A549 (cell line): Measurements from ENCODE around the gene CBFB. TPM values are rescaled to one million over a fixed set of nuclear protein-coding genes. Genes with fewer than 3 reads are reported as not detected.

Source experiments
- ATAC-seq, 2 experiments: fragments of 200-7000 bp in 1 of 2; fragments of >200 bp in 1 of 2; cut with Nextera tagmentation in 1 of 2; cut with Tn5 transposase in 1 of 2; 3 replicates each; pipeline versions ENCODE4 v1.8.0 to v1.9.1; 2018 to 2020; ENCODE audit warnings: mild to moderate bottlenecking in 1 of 2, moderate library complexity in 1 of 2
- CTCF ChIA-PET: fragments of 300-600 bp; sonication (Branson Sonifier 250); formaldehyde crosslinking; extraction: SDS; loops from one replicate; lab custom pipeline; 2021; ENCODE audit warnings: antibody characterized with exemption, inconsistent platforms; lab: Yijun Ruan, JAX
- POLR2A ChIA-PET: fragments of 350-600 bp; formaldehyde crosslinking; extraction: SDS; loops from one replicate; lab custom pipeline; 2021; ENCODE audit warnings: antibody characterized with exemption, inconsistent platforms; lab: Yijun Ruan, JAX
- DNase-seq, 2 experiments: peaks; one replicate each; pipeline versions ENCODE4 v3.0.0 to v3.0.0-alpha.2; 2011 to 2016; ENCODE audit warnings: low read depth in 1 of 2, low spot score in 1 of 2
- FAIRE-seq: peaks from 2 replicates; lab custom pipeline; 2011; peaks lifted over from hg19 to GRCh38; lab: Jason Lieb, UNC
- H3K27ac ChIP-seq, 2 experiments: fragments of >200 bp; sonication (Bioruptor Twin); formaldehyde crosslinking; 3 replicates each; pipeline ENCODE4 v1.5.1; 2016 to 2017
- H3K4me1 ChIP-seq: fragments of >200 bp; sonication (Bioruptor Twin); formaldehyde crosslinking; 3 replicates; pipeline ENCODE4 v1.6.1; 2016
- H3K4me2 ChIP-seq: fragments of >200 bp; sonication (Bioruptor Twin); formaldehyde crosslinking; 3 replicates; pipeline ENCODE4 v1.6.1; 2016
- H3K4me3 ChIP-seq: fragments of >200 bp; sonication (Bioruptor Twin); formaldehyde crosslinking; 3 replicates; pipeline ENCODE4 v1.5.1; 2016
- H3K9me3 ChIP-seq: fragments of >200 bp; sonication (Bioruptor Twin); formaldehyde crosslinking; 3 replicates; pipeline ENCODE4 v1.6.1; 2016
- ATOH8 ChIP-seq: fragments of 250-450 bp; sonication (Bioruptor Pico); IDR thresholded peaks from 2 replicates; pipeline ENCODE4 v1.5.0; 2020; ENCODE audit warnings: low read depth, mild to moderate bottlenecking, moderate library complexity
- CEBPB ChIP-seq, 2 experiments: fragments of >200 bp in 1 of 2; sonication (Bioruptor Twin) in 1 of 2; formaldehyde crosslinking in 1 of 2; IDR thresholded peaks; 2 replicates each; pipeline ENCODE4 v1.6.1; 2012 to 2016
- CHD2 ChIP-seq: fragments of 150-350 bp; IDR thresholded peaks from 2 replicates; pipeline ENCODE4 v1.6.1; 2014; ENCODE audit warnings: low read length; ENCODE audit not compliant: partially characterized antibody
- CTCF ChIP-seq: fragments of >200 bp; sonication (Bioruptor Twin); formaldehyde crosslinking; IDR thresholded peaks from 3 replicates; pipeline ENCODE4 v1.5.1; 2016
- E2F6 ChIP-seq: IDR thresholded peaks from 2 replicates; pipeline ENCODE4 v1.6.1; 2012; ENCODE audit warnings: low read depth, borderline replicate concordance
- EHF ChIP-seq: fragments of 250-450 bp; sonication (Bioruptor Pico); IDR thresholded peaks from 2 replicates; pipeline ENCODE4 v1.5.0; 2020; ENCODE audit warnings: mild to moderate bottlenecking
- EP300 ChIP-seq, 2 experiments: fragments of >200 bp; sonication (Bioruptor Twin); formaldehyde crosslinking; IDR thresholded peaks; 2 replicates in 1 of 2; 3 replicates in 1 of 2; pipeline ENCODE4 v1.6.1; 2016 to 2017
- FOSL2 ChIP-seq, 2 experiments: fragments of 450-650 bp in 1 of 2; fragments of >200 bp in 1 of 2; sonication (Bioruptor Twin) in 1 of 2; formaldehyde crosslinking; IDR thresholded peaks; 2 replicates each; pipeline versions ENCODE4 v1.5.0 to v1.6.1; 2016 to 2020; ENCODE audit warnings: mild to moderate bottlenecking in 1 of 2, moderate library complexity in 1 of 2
- FOXS1 ChIP-seq: fragments of 250-450 bp; sonication (Bioruptor Pico); IDR thresholded peaks from 2 replicates; pipeline ENCODE4 v1.5.0; 2020; ENCODE audit warnings: mild to moderate bottlenecking, moderate library complexity
- HDAC2 ChIP-seq: fragments of 200-600 bp; sonication (generic); IDR thresholded peaks from 2 replicates; pipeline ENCODE4 v1.6.1; 2016
- HES2 ChIP-seq: fragments of >200 bp; sonication (Bioruptor Twin); formaldehyde crosslinking; IDR thresholded peaks from 2 replicates; pipeline ENCODE4 v1.6.1; 2016
- HEYL ChIP-seq: fragments of 250-450 bp; sonication (Bioruptor Pico); IDR thresholded peaks from 2 replicates; pipeline ENCODE4 v1.8.0; 2021; ENCODE audit warnings: mild to moderate bottlenecking, moderate library complexity
- HOXB13 ChIP-seq: fragments of 250-450 bp; sonication (Bioruptor Pico); IDR thresholded peaks from 2 replicates; pipeline ENCODE4 v1.5.0; 2020; ENCODE audit warnings: low read depth, mild to moderate bottlenecking, moderate library complexity
- HOXB5 ChIP-seq: fragments of 250-450 bp; sonication (Bioruptor Pico); IDR thresholded peaks from 2 replicates; pipeline ENCODE4 v1.5.0; 2020; ENCODE audit warnings: mild to moderate bottlenecking, moderate library complexity
- JUN ChIP-seq, 2 experiments: fragments of >200 bp; sonication (Bioruptor Twin); formaldehyde crosslinking; IDR thresholded peaks; 2 replicates in 1 of 2; 3 replicates in 1 of 2; pipeline ENCODE4 v1.6.1; 2016 to 2017
- KDM1A ChIP-seq: fragments of 200-600 bp; sonication (generic); IDR thresholded peaks from 2 replicates; pipeline ENCODE4 v1.6.1; 2016; ENCODE audit warnings: low read depth, mild to moderate bottlenecking
- MAFK ChIP-seq: fragments of 450-650 bp; IDR thresholded peaks from 2 replicates; pipeline ENCODE4 v1.6.1; 2014; ENCODE audit not compliant: partially characterized antibody
- MAZ ChIP-seq: fragments of 150-350 bp; IDR thresholded peaks from 2 replicates; pipeline ENCODE4 v1.6.1; 2014; ENCODE audit warnings: antibody characterized with exemption, low read depth, low read length, borderline replicate concordance
- RAD21 ChIP-seq, 2 experiments: fragments of >200 bp in 1 of 2; sonication (Bioruptor Twin) in 1 of 2; formaldehyde crosslinking in 1 of 2; IDR thresholded peaks in 1 of 2; conservative IDR thresholded peaks in 1 of 2; 2 replicates in 1 of 2; 3 replicates in 1 of 2; pipeline ENCODE4 v1.6.1; 2012 to 2018; ENCODE audit warnings: inconsistent platforms in 1 of 2
- SMC3 ChIP-seq: fragments of >200 bp; sonication (Bioruptor Twin); formaldehyde crosslinking; IDR thresholded peaks from 3 replicates; pipeline ENCODE4 v1.6.1; 2018; ENCODE audit warnings: inconsistent platforms
- SREBF2 ChIP-seq: fragments of 450-650 bp; IDR thresholded peaks from 2 replicates; pipeline ENCODE4 v1.6.1; 2014; ENCODE audit warnings: mild to moderate bottlenecking, moderate library complexity
- TP53 ChIP-seq: fragments of 250-450 bp; sonication (Bioruptor Pico); IDR thresholded peaks from 2 replicates; pipeline ENCODE4 v1.5.0; 2021; ENCODE audit warnings: mild to moderate bottlenecking, moderate library complexity
- USF2 ChIP-seq: fragments of 450-650 bp; IDR thresholded peaks from 2 replicates; pipeline ENCODE4 v1.6.1; 2014; ENCODE audit warnings: antibody characterized with exemption
- ZC3H11A ChIP-seq: fragments of 450-650 bp; IDR thresholded peaks from 2 replicates; pipeline ENCODE4 v1.6.1; 2014; ENCODE audit warnings: antibody characterized with exemption, mild to moderate bottlenecking
- ZFP36 ChIP-seq: fragments of 450-650 bp; IDR thresholded peaks from 2 replicates; pipeline ENCODE4 v1.6.1; 2014; ENCODE audit warnings: borderline replicate concordance; ENCODE audit not compliant: partially characterized antibody
- WGBS: methylation state at CpG from one replicate; pipeline ENCODE4 v1.1.6; 2017; ENCODE audit errors: missing lambda C conversion rate; 5-methylcytosine and 5-hydroxymethylcytosine counted together
- polyA plus RNA-seq, 4 experiments: library from polyadenylated mRNA; depleted of rRNA in 3 of 4; stranded (reverse); fragments of >200 nt; fragmentation: RNase III in 1 of 4; extraction: RNeasy Plus Mini Kit Qiagen cat#74134 plus additional on column Dnase treatment in 1 of 4; gene quantifications; 2 replicates in 3 of 4; 3 replicates in 1 of 4; pipeline ENCODE4 v1.2.3, GENCODE V29; 2011 to 2017

CBFB gene
- polyA plus RNA-seq, 2 of the 4 experiments (the other 2 are of a cell fraction): 27.7 to 61.3 TPM

GRCh38 chr16:67098599-67098998 lies 69.7 kb downstream of the CBFB start:
- ATAC-seq: no peak
- ChIA-PET CTCF (interaction anchor here (0.7 to 6.1 kb wide), 6 partner anchors 11 to 145 kb away, joined by 3 to 93 read pairs (median 35); partner anchors contain the start of gene CES3), POLR2A (no interaction called here)
- Histone ChIP-seq H3K27ac (no peak overlapping the region), H3K9me3 (no peaks in the 10 kb centered on the region), H3K4me3 (no peak overlapping the region), H3K4me2 (no peak overlapping the region), H3K4me1 (no peaks in the 10 kb centered on the region)
- no peak for FAIRE-seq
- TF ChIP-seq CHD2 (no peak), ZC3H11A (no peak), MAFK (no peak)
- no peak for DNase-seq
- WGBS: 89% methylated on average over 2 of the region's 2 CpGs

- H3K4me3 ChIP-seq: no peak overlapping the region
- peak; percentile 49 to 51 for DNase-seq
- no peak for FAIRE-seq
- TF ChIP-seq MAZ: no peak
- no peak for TF ChIP-seq HEYL (CRISPR knock-in tag)
- no peak for TF ChIP-seq TP53 (CRISPR knock-in tag)
- TF ChIP-seq EP300 (IDR thresholded peaks at IDR 0.05): no peak
- TF ChIP-seq HDAC2: no peak
- TF ChIP-seq FOXS1 (CRISPR knock-in tag): no peak
- peak; percentile 60 to 70 for TF ChIP-seq RAD21 (conservative IDR thresholded peaks at IDR 0.05 in 1 of 2, IDR thresholded peaks at IDR 0.05 in 1 of 2)
- peak; percentile 63 for TF ChIP-seq SMC3
- TF ChIP-seq USF2: no peak
- TF ChIP-seq CTCF: peak; percentile 60
- no peak overlapping the region for H3K4me2 ChIP-seq
- WGBS: 89% methylated on average over 1 of the region's 1 CpG
- peak; percentile 56 to 75; a peak in 4 of 6 replicates for ATAC-seq
- no peaks in the 10 kb centered on the region for H3K9me3 ChIP-seq
- no peaks in the 10 kb centered on the region for H3K4me1 ChIP-seq
- ChIA-PET POLR2A (interaction anchor here (0.6 kb wide), 1 partner anchor 13 kb away, joined by 3 read pairs; no protein-coding TSS in a partner anchor), CTCF (interaction anchor here (0.7 to 6.1 kb wide), 49 partner anchors 9 to 205 kb away, joined by 3 to 93 read pairs (median 4); partner anchors contain the start of genes B3GNT9, CES3, EXOC3L1 and FBXL8)
- no peak overlapping the region for H3K27ac ChIP-seq
These were observed 71.8 kb downstream of the CBFB start for GRCh38 chr16:67100569-67101310.

GRCh38 chr16:67101311-67102082 lies 72.5 kb downstream of the CBFB start:
- H3K9me3 ChIP-seq: no peaks in the 10 kb centered on the region
- no peak overlapping the region for H3K27ac ChIP-seq
- no peak for ATAC-seq
- no peak for DNase-seq
- no peak for TF ChIP-seq E2F6
- no peak for TF ChIP-seq HES2
- no peak for TF ChIP-seq HDAC2
- TF ChIP-seq ATOH8 (CRISPR knock-in tag): no peak
- no peak for TF ChIP-seq KDM1A
- TF ChIP-seq HOXB13: no peak
- no peak for TF ChIP-seq EP300 (IDR thresholded peaks at IDR 0.05)
- TF ChIP-seq HOXB5 (CRISPR knock-in tag): no peak
- TF ChIP-seq ZFP36: no peak
- no peak for TF ChIP-seq JUN (IDR thresholded peaks at IDR 0.05)
- no peak for TF ChIP-seq CEBPB (IDR thresholded peaks at IDR 0.05)
- no peak for TF ChIP-seq FOSL2 (IDR thresholded peaks at IDR 0.05)
- no peak for TF ChIP-seq FOSL2 (CRISPR knock-in tag; IDR thresholded peaks at IDR 0.05)
- no peak for TF ChIP-seq SREBF2
- no peak for TF ChIP-seq EHF (CRISPR knock-in tag)
- 87% methylated on average over 4 of the region's 4 CpGs for WGBS
- ChIA-PET CTCF (interaction anchor here (0.7 to 6.1 kb wide), 42 partner anchors 8 to 206 kb away, joined by 3 to 93 read pairs (median 6); partner anchors contain the start of genes CES3, EXOC3L1, FBXL8 and NOL3), POLR2A (interaction anchor here (0.6 to 0.7 kb wide), 3 partner anchors 13 to 37 kb away, joined by 3 to 4 read pairs (median 4); no protein-coding TSS in a partner anchor)
- FAIRE-seq: no peak
- H3K4me2 ChIP-seq: no peak overlapping the region
- no peak overlapping the region for H3K4me3 ChIP-seq
- no peaks in the 10 kb centered on the region for H3K4me1 ChIP-seq
